Glomerular visceral epithelial cell (primary cell): ENCODE results near the gene CCL23.
A peak's percentile ranks its signal among the peaks of the same experiment; 100 is the strongest.

Source experiments
- DNase-seq: peaks from one replicate; pipeline ENCODE4 v3.0.0-alpha.2; 2016; ENCODE audit errors: extremely low spot score

The CCL23 gene

DNA sequence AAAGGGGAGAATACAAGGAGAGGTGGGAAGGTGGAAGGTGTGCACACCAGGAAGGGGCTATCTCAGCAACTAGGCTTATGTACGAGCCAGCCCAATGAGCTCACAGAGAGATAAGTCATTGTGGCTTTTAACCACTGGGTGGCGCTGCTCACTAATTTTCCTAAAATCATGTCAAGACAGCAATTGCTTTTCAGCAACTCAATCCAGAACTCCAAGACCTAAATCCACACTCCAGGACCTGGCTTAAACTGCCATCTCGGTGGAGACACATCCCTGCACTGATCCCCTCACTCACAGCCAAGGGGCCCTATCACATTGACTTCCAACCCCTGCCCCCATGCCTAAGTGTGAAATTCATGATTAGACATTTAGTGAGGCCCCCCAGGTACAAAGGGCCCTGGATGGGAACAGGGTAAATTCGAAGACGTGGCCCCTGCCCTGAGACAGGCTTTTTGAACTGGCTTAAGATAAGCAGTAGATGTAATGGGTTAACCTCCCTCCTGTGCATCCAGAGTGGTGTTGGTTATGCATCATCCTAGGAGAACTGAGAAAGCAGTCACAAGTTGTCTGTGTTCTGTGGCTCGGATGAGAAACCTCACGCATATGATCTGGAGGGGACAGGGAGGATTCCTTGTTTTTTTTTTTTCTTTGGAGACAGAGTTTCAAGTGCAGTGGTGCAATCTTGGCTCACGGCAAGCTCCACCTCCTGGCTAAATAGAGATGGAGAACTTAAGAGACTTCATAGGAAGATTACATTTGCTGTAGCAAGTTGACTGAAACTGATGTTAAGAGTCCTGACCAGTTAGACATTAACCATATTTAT, 48.0 kb downstream of the CCL23 start:
- peak; percentile 80 for DNase-seq

DNA sequence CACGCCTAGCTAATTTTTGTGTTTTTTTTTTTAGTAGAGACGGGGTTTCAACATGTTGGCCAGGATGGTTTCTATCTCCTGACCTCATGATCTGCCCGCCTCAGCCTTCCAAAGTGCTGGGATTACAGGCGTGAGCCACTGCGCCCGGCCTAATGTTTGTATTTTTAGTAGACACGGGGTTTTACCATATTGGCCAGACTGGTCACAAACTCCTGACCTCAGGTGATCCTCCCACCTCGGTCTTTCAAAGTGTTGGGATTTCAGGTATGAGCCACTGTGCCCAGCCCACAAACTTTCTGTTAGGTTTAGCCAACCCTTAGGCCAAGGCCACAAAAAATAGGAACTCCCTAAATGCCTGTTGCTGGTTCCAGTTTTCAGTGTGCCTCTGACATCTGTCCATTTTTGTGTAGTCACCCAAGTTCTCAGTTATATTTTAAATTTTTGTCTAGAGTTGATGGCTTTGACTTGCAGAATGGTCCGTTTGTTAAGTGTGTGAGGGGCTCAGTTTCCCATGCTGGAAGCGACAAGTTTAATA, 49.2 kb downstream of the CCL23 start:
- DNase-seq = no peak

DNA sequence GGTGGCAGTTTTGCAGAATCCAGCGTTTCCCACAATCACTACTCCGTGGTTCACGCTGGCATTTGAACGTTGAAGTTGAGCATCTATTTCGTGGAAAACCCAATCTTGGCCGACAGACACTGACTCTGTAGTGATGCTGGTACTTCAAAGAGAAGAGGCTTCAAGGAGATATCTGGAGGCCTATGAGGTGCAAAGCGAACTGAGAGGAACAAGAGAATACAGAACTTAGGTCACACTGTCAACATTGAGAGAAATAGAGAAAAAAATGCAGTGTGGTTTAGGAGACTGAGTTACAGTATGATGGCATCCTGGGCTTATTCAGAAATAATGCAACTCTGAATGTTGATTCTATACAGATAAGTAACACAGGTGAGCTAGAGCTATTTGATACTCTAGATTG, 52.5 kb downstream of the CCL23 start:
- no peak for DNase-seq

DNA sequence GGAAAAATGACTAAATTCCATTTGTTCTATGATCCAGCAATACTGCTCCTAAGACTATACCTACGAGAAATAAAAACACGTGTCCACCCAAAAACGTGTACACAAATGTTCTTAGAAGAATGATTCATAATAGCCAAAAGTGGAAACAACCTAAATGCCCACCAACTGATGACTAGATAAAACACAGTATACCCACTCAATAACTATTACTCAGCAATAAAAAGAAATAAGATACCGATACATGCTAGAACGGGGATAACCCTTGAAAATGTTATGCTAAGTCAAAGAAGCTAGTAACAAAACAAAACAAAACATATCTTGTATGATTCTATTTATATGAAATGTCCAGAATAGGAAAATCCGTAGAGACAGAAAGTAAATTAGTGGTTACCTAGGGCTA, 54.1 kb downstream of the CCL23 start:
- DNase-seq = no peak
